GM12872 (cell line): Measurements from ENCODE around the gene MAN2A2.

Source experiments
- TF ChIP-seq, protein P1 (sequence below): IDR thresholded peaks from 3 replicates; pipeline ENCODE4 v1.5.1; 2011; ENCODE audit warnings: low read depth, mild to moderate bottlenecking, low read length, moderate library complexity; ENCODE audit not compliant: insufficient read depth

Gene MAN2A2

DNA sequence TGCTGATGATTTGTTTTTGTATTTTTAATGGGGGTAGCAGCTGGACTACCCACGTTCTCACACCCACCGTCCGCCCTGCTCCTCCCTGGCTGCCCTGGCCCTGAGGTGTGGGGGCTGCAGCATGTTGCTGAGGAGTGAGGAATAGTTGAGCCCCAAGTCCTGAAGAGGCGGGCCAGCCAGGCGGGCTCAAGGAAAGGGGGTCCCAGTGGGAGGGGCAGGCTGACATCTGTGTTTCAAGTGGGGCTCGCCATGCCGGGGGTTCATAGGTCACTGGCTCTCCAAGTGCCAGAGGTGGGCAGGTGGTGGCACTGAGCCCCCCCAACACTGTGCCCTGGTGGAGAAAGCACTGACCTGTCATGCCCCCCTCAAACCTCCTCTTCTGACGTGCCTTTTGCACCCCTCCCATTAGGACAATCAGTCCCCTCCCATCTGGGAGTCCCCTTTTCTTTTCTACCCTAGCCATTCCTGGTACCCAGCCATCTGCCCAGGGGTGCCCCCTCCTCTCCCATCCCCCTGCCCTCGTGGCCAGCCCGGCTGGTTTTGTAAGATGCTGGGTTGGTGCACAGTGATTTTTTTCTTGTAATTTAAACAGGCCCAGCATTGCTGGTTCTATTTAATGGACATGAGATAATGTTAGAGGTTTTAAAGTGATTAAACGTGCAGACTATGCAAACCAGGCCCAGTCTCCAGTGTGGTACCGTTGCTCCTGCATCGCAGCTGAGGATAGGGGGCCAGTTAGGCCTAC is 20.1 kb upstream of the MAN2A2 start:
- TF ChIP-seq, protein P1, sequence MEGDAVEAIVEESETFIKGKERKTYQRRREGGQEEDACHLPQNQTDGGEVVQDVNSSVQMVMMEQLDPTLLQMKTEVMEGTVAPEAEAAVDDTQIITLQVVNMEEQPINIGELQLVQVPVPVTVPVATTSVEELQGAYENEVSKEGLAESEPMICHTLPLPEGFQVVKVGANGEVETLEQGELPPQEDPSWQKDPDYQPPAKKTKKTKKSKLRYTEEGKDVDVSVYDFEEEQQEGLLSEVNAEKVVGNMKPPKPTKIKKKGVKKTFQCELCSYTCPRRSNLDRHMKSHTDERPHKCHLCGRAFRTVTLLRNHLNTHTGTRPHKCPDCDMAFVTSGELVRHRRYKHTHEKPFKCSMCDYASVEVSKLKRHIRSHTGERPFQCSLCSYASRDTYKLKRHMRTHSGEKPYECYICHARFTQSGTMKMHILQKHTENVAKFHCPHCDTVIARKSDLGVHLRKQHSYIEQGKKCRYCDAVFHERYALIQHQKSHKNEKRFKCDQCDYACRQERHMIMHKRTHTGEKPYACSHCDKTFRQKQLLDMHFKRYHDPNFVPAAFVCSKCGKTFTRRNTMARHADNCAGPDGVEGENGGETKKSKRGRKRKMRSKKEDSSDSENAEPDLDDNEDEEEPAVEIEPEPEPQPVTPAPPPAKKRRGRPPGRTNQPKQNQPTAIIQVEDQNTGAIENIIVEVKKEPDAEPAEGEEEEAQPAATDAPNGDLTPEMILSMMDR: no peak

DNA sequence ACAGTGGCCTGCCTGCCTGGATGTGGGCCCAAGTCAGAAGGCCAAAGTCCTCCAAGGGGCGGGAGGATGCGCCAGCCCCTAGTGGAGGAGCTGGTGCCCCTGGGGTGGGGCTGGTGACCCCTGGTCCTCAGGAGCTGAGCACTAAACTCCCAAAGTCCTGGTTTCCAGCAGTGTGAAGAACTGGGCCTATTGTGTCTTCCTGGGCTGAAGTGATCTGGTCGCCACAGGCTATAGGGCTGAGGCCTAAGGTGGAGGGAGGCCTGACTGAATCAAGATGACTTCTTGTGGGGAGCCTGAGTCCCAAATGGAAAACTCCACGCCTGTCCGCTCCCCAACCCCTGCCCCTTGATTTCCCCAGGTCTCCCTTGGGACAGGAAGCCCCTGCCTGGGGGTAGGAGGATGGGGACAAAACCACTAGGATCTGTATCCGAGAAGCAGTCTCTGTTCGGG is 19.6 kb upstream of the MAN2A2 start:
- TF ChIP-seq, protein P1: no peak

DNA sequence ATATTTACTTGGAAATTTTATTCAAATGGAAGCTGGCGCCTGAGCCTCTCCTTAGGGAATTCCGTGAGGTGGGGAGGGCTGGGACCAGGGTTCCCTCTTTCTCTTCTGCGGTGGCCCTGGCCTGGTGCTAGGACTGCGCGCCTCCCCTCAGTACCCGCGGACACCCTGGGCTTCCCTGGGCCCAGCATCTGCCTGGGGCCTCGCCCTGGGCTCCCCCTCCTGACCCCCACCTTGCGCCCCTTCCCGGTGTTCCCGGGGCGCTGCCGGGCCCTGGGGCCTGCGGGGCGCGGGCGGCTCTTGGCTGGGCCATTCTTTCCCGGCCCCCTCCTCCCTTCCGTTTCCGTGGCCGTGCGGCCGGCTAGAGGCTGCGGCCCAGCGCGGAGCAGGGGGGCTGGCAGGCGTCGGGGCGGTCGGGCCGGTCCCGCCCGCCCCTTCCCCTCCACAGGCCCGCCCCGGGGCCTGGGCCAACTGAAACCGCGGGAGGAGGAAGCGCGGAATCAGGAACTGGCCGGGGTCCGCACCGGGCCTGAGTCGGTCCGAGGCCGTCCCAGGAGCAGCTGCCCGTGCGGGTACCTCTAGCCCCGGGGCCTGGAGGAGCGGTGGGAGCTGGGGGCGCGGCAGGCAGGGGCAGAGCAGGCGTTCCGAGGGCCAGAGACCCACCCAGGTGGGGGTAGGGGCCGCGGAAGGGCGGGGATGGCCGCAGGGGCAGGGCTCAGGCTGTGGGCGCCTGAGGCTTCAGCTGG is 19.0 kb upstream of the MAN2A2 start, which contains the start of gene FES:
Gene FES, plus strand, starts transcription at position 529 of the 743 bp plus-strand sequence. CDS start 542 bp downstream, outside the sequence.
- TF ChIP-seq, protein P1: no peak

DNA sequence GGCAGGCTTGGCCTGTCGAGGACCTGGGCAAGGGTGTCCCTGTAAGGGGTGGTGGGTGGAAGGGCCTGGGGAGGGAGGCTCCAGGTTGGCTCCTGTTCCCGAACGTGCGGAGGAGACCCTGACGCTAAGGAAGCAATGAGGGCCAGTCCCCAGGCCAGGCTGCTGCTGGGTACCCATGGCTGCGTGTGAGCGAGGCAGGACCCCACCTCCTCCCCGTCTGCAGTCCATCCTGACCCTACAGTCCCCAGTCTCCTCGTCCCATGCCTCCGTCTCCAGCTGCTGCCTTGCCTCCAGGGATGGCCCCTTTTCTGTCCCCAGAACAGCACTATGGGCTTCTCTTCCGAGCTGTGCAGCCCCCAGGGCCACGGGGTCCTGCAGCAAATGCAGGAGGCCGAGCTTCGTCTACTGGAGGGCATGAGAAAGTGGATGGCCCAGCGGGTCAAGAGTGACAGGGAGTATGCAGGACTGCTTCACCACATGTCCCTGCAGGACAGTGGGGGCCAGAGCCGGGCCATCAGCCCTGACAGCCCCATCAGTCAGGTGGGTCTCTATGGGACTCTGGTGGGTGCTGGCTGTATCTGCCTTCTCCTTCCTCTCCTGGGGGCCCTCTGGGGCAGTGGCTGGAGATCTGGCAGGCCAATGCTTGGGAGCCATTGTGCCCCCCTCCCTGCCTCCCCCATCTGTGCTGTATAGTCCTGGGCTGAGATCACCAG is 18.2 kb upstream of the MAN2A2 start:
- TF ChIP-seq, protein P1: no peak

DNA sequence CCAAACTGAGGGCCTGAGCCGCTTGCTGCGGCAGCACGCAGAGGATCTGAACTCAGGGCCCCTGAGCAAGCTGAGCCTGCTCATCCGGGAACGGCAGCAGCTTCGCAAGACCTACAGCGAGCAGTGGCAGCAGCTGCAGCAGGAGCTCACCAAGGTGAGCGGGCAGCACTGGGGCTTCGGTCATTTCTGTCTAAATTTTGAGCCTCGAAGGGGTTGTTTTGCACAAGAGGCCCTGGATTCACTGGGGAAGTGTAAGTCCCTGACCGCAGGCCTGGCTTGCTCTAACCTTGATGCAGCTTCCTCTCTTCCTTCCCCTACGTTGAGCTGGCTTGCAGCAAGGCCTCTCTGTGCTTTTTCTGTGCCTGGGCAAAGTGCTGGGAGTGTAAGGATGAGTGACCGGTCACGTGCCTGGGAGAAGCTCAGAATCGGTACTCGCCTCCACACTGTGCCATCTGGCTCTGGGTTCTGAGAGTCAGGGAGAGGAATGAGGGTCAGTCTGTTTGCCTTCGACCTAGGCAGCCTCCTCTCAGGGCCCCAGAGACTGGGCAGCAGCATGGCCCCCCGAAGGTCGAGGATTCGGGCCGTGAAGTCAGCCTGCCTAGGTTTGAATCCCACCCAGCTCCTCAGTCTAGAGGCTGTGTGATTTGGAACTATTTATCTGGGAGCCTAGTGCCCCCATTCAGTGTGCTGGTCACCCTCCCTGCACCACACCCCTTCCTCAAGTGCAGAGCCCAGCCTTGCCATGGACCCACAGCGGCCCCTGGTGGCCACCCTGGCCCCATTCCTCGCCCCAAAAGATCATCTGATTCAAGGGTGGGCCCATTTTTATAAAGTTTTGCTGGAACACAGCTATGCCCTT is 17.4 kb upstream of the MAN2A2 start:
- TF ChIP-seq, protein P1: peak; percentile 97

DNA sequence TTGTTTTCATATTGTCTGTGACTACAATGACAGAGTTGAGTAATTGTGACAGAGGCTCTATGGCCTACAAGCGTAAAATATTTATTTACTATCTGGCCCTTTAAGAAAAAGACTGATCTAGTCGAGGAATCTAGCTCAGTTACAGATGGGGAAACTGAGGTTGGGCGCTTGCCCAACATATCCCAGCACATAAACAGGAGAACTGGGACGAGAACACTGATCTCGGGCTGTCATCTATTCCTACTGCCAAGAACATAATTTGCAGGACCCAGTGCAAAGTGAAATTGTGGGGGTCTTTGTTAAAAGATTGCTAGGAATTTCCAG is 16.8 kb upstream of the MAN2A2 start:
- TF ChIP-seq, protein P1: no peak
